HG03159 (cell line): ENCODE results near the gene NDUFA7.
"Not testable (repeated sequence)": the region's sequence is repeated elsewhere in the genome, so short reads cannot be mapped to it uniquely, and the experiment has no call there.

ENCODE experiments used
- ATAC-seq: cut with Tn5 transposase; IDR thresholded peaks from one replicate; pipeline ENCODE4 v1.9.1; 2021; ENCODE audit warnings: mild to moderate bottlenecking, moderate library complexity; ENCODE audit not compliant: unreplicated experiment

NDUFA7 gene

GRCh38 chr19:8342316-8342683 is 21.1 kb upstream of the NDUFA7 start:
- no peak for ATAC-seq

GRCh38 chr19:8341504-8341903 is 20.3 kb upstream of the NDUFA7 start:
- not testable (repeated sequence) for ATAC-seq

- no peak for ATAC-seq
Observed at GRCh38 chr19:8340341-8341096, 19.3 kb upstream of the NDUFA7 start.

- no peak for ATAC-seq
Observed at GRCh38 chr19:8338835-8339234, 17.7 kb upstream of the NDUFA7 start.

- no peak for ATAC-seq
Observed at GRCh38 chr19:8337728-8338127, 16.6 kb upstream of the NDUFA7 start.

GRCh38 chr19:8336660-8337059 is 15.5 kb upstream of the NDUFA7 start:
- no peak for ATAC-seq

GRCh38 chr19:8336072-8336569 is 14.9 kb upstream of the NDUFA7 start:
- ATAC-seq = no peak

- ATAC-seq = no peak
Observed at GRCh38 chr19:8335343-8336071, 14.3 kb upstream of the NDUFA7 start.

- no peak for ATAC-seq
Observed at GRCh38 chr19:8334458-8335342, 13.5 kb upstream of the NDUFA7 start.

- no peak for ATAC-seq
Observed at GRCh38 chr19:8333767-8334457, 12.7 kb upstream of the NDUFA7 start.

GRCh38 chr19:8332976-8333766 is 12.0 kb upstream of the NDUFA7 start:
- no peak for ATAC-seq

- ATAC-seq = no peak
Observed at GRCh38 chr19:8331263-8331845, 10.2 kb upstream of the NDUFA7 start.

- ATAC-seq = no peak
Observed at GRCh38 chr19:8329996-8330395, 8.8 kb upstream of the NDUFA7 start.

GRCh38 chr19:8325454-8325853 is 4.3 kb upstream of the NDUFA7 start:
- ATAC-seq = no peak

GRCh38 chr19:8324186-8325050 is 3.2 kb upstream of the NDUFA7 start:
- no peak for ATAC-seq

GRCh38 chr19:8323781-8324185 is 2.6 kb upstream of the NDUFA7 start:
- ATAC-seq = no peak

GRCh38 chr19:8322638-8322997 is 1.4 kb upstream of the NDUFA7 start:
- no peak for ATAC-seq

GRCh38 chr19:8321986-8322637 is 937 bp upstream of the NDUFA7 start:
- ATAC-seq = no peak
